CD4-positive, alpha-beta T cell treated with Interleukin-4 for 1 hour (primary cell): Measurements from ENCODE around the gene CTNNBL1.

Source experiments
- DNase-seq, 2 donors: peaks; one replicate each; pipeline ENCODE4 v3.0.0-alpha.2; 2020 to 2022

Gene CTNNBL1

GRCh38 chr20:37859406-37860171 is 165.8 kb downstream of the CTNNBL1 start:
- no peak for DNase-seq

- no peak for DNase-seq
These were observed 169.5 kb downstream of the CTNNBL1 start for GRCh38 chr20:37863289-37863688.

- no peak for DNase-seq
These were observed 170.5 kb downstream of the CTNNBL1 start for GRCh38 chr20:37864298-37864697.

- no peak for DNase-seq
These were observed 172.2 kb downstream of the CTNNBL1 start for GRCh38 chr20:37866051-37866450.

GRCh38 chr20:37867289-37868195 is 173.7 kb downstream of the CTNNBL1 start:
- DNase-seq = no peak

GRCh38 chr20:37868851-37869333 is 175.1 kb downstream of the CTNNBL1 start:
- no peak for DNase-seq

GRCh38 chr20:37869334-37869861 is 175.6 kb downstream of the CTNNBL1 start:
- DNase-seq = no peak

- DNase-seq = no peak
These were observed 176.5 kb downstream of the CTNNBL1 start for GRCh38 chr20:37870294-37870693.

- no peak for DNase-seq
These were observed 177.9 kb downstream of the CTNNBL1 start for GRCh38 chr20:37871751-37872150.

- no peak for DNase-seq
These were observed 178.3 kb downstream of the CTNNBL1 start for GRCh38 chr20:37872161-37872560.

- DNase-seq = no peak
These were observed 180.1 kb downstream of the CTNNBL1 start for GRCh38 chr20:37873884-37874283.

- no peak for DNase-seq
These were observed 181.8 kb downstream of the CTNNBL1 start for GRCh38 chr20:37875460-37876175.

- no peak for DNase-seq
These were observed 183.0 kb downstream of the CTNNBL1 start for GRCh38 chr20:37876863-37877262.

GRCh38 chr20:37877832-37878772 is 184.3 kb downstream of the CTNNBL1 start:
- DNase-seq = no peak

- no peak for DNase-seq
These were observed 185.2 kb downstream of the CTNNBL1 start for GRCh38 chr20:37878835-37879599.

GRCh38 chr20:37879843-37880242 is 186.0 kb downstream of the CTNNBL1 start:
- DNase-seq = no peak

- no peak for DNase-seq
These were observed 187.1 kb downstream of the CTNNBL1 start for GRCh38 chr20:37880726-37881591.

GRCh38 chr20:37881601-37882343 is 187.9 kb downstream of the CTNNBL1 start:
- DNase-seq = no peak
